GM21447 (cell line): Measurements from ENCODE around the gene MC3R.

Source experiments
- ATAC-seq: cut with Tn5 transposase; IDR thresholded peaks from one replicate; pipeline ENCODE4 v1.9.1; 2021; ENCODE audit not compliant: unreplicated experiment

MC3R gene

DNA sequence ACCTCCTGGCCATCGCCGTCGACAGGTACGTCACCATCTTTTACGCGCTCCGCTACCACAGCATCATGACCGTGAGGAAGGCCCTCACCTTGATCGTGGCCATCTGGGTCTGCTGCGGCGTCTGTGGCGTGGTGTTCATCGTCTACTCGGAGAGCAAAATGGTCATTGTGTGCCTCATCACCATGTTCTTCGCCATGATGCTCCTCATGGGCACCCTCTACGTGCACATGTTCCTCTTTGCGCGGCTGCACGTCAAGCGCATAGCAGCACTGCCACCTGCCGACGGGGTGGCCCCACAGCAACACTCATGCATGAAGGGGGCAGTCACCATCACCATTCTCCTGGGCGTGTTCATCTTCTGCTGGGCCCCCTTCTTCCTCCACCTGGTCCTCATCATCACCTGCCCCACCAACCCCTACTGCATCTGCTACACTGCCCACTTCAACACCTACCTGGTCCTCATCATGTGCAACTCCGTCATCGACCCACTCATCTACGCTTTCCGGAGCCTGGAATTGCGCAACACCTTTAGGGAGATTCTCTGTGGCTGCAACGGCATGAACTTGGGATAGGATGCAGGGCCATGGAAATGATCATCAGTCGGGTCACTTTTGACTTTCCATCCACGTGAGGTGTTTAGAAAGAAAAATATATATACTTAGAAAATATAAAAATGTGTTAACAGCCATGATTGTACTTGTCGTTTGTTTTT, 868 bp downstream of the MC3R start:
- ATAC-seq = no peak

DNA sequence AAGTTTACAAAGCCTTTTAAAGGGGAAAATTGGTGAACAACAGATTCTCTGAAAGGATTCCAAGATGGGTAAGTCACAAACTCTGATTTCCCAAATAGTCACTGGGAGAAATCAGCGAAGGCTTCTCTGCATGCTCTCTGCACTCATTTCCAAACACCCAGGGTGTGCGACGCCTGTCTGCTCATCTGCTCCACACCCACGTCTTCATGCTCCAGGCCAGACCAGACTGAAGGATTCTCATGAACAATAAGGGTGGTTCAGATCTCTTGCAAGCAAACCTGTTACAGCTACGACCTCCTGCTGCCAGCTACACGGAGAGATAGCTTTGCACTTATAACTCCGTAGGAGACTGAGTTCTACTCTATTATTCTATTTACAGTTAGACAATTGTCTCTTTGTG, 1.4 kb downstream of the MC3R start:
- ATAC-seq = no peak

DNA sequence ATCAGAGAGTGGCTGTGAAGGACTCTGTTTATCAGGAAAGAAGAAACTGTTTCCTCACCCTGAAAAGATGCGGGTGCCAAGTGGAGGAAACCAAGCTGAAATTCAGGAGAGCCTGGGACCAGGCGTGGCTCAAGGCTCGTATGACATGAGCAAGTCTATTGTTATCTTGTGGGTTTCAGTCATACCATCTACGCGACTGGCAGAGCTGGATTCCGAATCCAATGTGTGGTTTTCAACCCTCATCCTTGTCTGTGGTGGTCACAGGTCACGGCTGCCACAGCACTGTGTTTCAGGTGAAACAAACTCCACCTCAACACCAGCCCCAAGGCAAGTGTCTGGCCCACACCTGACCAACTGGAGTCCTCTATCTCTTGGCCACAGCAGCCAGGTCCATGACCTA, 9.1 kb downstream of the MC3R start:
- no peak for ATAC-seq

DNA sequence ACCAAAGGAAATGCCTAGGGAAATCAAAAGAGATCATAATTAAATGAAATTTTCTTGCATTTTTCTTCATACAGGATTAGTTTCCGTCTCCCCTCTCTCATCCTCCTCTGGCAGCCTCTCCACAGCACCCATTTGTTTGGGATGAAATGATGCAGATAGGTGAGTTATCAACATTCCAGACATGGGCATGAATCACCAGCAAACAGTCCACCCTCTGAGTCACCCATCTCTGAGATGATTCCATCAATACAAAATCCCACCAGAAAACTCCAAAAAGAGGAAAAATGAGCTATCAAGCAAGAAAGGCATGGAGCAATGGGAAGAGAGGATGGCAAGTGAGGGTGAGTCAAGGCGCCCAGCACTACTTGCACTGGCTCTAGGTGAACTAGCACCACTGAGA, 11.4 kb downstream of the MC3R start:
- ATAC-seq = no peak

DNA sequence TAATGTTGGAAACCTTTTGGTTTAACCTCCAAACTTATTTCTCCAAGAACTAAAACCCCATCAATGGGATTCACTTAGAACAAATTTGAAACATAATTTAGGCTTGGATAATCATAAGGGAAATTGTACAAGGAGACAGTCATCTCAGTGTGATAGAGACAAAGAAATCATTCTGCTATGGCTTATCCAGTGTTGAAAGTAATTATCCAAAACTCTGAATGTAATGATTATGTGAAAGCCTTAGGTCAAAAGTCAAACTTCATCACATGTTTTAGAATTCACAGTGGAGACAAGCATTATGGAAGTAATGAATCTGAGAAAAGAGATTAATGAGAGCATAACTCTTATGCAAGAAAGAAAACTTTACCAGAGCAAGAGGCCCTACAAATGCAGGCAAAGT, 20.0 kb downstream of the MC3R start:
- no peak for ATAC-seq

DNA sequence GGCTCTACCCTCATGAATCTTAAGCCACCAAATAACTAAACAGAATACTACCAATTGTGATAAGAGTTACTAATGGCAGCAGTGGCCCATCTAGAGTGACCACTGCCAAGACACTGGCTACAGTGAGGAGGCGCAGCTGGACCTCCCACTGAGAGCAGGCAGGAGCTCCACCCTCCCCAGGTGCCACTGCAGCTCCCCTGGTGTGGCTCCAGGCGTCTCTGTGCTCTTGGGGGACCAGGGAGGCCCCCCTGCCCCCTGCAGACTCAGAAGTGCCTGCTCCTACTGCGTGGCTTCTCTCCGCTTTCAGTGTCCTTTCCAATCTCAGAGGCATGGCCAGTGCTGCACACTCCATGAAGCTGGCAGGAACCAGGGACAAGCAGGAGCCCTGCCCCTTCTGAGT, 23.4 kb downstream of the MC3R start:
- no peak for ATAC-seq

DNA sequence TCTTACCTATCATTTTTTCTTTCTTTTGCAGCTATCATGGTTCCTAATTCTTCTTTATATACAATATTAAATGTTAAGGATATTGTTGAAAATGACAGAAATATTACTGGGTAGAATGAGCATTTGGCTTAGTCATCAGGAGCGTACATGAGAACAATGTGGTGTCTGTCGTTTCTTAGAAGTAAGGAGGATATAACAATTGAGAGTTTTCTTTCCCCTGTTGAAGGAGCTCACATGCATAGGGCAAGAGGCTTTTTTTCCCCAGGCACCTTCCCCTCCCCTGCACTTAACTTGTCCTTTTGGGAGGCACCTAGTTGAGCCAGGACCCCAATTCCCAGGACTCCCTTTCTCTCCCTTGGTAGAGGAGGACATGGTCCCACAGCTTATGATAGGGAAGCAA, 25.0 kb downstream of the MC3R start:
- ATAC-seq = no peak

DNA sequence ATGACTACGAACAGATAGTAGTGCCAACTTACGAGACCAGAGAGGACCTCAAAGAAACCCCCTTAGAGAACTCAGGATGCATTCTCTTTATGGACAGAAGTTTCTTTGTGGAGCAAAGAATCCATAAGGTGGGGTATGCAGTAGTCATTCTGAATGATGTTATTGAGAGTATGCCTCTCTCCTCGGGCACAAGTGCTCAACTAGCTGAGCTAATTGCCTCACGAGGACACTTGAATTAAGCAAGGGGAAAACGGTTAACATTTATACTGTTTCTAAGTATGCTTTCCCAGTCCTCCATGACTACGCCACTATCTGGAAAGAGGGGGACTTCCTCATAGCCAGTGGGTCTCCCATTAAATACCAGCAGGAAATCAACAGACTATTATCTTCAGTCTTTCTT, 25.6 kb downstream of the MC3R start:
- ATAC-seq = no peak

DNA sequence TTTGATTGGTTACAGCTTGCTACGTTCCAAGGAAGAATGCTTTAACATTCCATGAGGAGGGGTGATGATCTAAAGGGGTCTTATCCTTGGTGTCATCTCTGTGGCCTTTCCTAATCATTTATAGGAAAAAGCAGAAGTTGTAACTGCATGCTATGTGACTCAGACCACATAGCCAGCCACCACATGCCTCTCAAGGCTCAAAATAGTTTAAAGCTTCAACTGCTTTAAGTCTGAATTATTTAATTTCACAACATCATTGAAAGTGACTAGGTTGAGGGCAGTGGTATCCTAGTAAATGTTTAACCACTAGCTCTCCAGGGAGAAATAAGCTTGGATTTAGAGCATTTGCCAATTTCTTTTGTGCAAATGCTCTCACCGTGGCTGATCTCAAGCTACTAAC, 29.7 kb downstream of the MC3R start:
- ATAC-seq = no peak

DNA sequence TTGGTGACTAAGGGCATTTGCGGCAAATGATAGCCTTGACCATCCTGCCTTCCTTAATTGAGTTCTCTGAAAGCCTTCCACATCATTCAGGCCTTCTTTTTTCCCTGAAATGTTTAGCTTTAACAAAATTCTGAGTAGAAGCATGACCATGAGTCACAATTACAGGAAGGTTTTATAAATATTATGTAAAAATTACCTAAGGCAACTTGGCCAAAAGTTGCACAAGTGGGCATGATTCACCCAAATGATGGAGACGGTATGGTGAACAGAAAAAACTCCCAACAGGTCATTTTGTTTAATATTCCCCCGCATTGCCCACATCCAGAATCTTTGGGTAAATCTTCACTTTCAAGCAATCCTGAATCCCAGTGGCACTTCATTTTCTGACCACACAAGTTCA, 37.0 kb downstream of the MC3R start:
- no peak for ATAC-seq

DNA sequence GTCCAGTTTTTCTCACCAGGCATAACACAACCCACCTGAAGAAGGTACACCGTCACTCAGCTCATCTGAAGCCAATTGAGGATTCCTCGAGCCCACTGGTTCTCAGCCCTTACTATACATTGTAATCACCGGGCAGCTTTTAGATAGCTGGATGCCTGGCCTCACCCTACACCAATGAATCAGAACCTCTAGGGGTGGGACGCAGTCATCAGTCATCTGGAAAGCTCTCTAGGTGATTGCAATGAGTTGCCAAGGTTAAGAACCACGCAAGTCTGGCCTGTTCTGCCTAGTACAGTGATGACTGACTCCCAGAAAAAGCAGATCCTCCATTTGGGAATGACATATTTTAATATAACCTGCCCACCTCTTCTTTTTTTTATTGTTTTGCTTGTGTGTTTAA, 41.1 kb downstream of the MC3R start:
- no peak for ATAC-seq

DNA sequence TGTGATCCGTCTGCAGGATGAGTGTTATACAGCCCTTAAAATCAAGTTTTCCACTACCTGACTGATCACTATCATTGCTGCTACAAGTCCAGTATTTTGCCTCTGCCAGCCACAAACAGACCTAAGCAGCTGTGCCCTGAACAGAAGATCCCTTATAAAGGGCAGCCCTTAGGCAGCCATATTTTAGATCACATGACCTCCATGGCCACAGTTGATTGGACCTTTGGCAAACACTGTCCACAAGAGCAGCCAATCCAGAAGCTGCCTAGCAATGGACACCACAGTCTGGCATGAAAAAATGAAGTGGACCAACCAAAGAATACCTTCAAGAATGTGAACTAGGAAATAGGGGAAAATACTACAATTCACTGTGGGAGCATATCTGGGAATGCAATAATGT, 50.8 kb downstream of the MC3R start:
- ATAC-seq = no peak
